CD4-positive, alpha-beta T cell treated with Interleukin-15 for 4 hours (primary cell): ENCODE results near the gene PNCK.
"Not testable (repeated sequence)": the region's sequence is repeated elsewhere in the genome, so short reads cannot be mapped to it uniquely, and the experiment has no call there.

ENCODE experiments used
- DNase-seq: peaks from one replicate; pipeline ENCODE4 v3.0.0-alpha.2; 2020; ENCODE audit warnings: low spot score

Gene PNCK

DNA sequence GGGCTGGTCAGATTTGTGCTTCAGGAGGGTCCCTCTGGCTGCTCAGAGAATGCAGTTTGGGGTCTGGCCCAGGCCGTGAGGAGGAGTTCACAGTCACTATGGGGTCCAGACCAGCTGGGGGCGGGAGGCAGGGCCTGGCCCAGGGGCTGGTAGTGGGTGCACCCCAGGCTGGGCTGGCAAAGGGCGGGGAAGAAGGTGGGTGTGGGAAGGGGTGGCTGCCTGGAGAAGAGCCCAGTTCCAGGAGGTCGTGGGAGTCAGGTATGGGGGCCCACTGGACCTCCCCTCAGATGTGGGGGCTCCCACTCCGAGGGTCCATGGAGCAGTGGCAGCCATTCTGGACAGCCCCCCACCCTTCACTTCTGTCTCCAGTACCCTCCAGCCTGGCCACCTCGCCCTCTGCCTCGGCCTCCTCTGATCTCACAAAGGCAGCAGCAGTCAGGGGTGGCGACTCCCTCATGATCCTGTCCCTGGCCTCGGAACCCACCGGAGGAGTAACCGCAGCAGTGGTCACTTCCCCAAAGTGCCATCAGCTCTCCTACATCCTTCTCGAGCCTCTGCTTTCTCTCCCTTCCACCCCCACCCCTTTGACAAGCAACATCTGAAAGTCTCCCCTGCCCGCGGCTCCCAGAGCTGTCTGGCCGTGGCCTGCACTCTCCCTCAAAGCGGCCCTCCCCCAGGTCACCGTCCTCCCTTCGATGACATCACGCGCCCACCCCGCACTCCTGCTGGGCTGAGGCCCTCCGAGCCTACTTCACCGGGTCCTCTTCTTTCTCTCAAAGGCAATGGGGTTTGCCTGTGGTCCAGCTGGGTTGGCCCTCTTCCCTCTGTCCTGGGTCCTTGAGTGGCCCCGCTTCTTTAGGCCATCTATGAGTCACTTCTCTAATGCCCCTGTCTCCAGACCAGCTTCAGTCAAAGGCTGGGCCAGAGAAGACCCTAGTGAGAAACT is 12.4 kb upstream of the PNCK start:
- no peak for DNase-seq

GRCh38 chrX:153685156-153685536 is 11.5 kb upstream of the PNCK start:
- no peak for DNase-seq

DNA sequence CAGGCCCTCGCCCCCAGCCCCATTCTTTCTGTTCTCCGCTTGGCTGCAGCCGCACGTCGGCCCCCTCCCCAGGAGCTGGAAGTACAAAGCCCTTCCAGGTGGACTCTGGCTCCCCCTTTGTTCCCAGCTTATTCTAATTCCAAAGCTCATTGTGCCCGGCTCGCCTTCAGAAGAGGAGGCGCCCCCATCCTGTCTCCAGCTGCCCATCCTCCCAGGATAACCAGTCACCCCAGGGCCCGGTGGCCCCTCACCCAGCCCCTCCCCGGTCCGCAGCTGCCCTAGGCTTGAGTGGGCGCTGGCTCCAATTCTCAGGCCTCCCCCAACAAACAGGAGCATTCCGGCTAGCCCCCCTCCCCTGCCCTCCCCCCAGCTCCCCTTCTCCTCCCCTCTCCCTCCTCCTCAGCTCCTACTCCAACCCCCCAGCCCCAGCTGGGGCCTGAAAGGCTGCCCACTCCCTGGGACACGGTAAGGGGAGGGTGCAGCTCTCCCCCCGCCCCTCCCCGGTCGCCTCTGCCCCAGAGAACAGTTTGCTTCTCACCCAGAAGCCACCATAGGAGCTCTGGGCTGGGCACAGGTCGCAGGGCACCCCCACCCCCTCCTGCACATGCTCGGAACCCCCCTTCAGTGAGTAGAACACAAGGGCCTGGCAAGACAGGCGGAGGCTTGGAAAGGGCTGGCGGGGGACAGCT is 11.0 kb upstream of the PNCK start:
- no peak for DNase-seq

DNA sequence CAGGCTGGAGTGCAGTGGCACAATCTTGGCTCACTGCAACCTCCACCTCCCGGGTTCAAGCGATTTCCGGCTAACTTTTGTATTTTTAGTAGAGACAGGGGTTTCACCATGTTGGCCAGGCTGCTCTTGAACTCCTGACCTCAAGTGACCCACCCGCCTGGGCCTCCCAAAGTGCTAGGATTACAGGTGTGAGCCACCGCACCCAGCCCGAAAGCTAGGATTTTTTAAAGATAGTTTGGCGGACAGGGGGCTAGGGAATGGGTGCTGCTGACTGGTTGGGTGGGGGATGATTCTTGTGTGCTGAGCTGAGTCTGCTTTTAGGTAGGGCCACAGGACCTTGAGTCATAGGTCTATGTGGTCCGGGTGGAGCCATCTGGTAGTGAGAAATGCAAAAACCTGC is 9.9 kb upstream of the PNCK start:
- not testable (repeated sequence) for DNase-seq

DNA sequence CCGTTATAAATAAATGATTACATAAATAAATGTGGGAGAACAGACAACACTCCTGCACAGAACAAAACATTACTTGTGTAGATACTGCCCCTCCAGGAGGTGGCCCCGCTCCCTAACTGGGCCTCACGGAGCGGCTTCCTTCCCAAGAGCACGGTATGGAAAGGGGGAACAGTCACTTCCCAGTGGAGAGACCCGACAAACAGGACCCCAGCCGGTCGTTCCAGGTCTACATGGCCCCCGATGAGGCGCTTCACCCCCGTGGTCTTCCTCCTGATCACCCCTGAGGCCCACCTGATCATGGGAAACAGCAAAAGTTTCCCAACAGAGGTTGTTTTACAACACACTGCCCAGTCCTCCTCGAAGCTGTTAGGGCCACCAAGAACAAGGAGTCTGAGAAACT is 7.6 kb upstream of the PNCK start:
- no peak for DNase-seq

DNA sequence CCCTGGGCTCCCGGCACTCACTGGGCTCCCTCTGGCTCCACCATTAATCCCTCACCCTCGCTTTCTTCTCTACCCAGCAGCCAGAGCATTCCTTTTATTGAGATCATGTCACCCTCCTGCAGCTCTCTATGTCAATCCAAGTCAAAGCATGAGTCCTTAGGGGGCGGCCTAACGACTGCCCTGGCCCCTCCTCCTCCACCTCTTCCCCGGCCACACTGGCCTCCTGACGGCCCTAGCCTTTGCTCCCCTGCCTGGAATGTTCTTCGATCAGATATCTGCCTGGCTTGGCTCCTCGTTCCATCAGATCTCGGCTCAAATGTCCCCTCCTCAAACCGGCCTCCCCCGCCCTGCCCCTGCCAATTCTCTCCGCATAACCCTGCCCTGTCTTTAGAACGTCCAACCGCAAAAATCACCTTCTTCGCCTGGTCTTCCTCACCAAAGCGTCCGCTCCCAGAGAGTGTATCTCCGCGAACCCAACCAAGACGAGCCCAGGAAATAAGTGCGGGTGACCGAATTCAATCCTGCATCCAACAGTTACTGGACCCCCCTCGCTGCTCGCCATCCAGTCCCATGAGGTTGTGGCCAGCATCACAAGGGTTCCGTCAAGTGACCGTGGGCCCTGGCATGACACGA is 722 bp upstream of the PNCK start:
- no peak for DNase-seq

DNA sequence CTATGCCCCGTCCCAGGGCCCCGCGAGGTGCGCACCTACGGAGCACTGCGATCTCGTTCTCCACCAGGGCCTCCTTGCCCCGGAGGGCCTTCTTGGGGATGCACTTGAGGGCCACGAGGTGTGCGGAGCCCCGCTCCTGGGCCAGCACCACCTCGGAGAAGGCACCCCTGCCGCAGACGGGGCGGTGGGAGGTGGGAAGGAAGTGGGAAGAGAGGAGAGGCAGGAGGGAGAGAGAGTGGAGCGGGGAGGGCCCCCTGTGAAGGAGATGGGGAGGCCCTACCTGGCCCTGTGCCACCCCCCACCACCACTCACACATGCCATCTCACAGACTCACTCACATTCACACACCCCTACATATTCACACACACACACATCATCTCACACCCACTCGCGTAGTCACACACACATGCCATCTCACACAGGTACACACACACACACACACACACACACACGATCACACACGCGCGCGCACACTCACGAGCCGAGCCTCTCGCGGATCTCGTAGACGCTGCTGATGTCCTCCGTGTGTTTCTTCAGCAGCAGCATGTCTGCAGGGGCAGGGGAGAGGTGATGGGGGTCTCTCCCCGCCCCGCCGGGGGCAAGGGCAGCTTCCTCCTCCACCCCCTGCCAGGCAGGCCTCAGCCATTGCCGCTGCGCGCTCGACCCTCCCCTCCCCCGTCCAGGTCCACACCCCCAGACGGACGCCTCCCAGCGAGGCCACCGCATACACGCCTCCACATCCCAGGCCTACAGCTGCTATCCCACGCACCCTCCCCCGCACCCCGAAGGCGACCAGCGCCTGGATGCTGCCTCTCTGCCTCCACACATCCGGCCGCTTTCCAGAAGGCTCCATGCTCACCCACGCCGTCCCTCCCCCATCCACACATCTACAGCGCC is 834 bp downstream of the PNCK start:
- no peak for DNase-seq

- DNase-seq = no peak
Measured at GRCh38 chrX:153671589-153672530, 1.8 kb downstream of the PNCK start.

- DNase-seq = no peak
Measured at GRCh38 chrX:153670748-153671588, 2.6 kb downstream of the PNCK start.

GRCh38 chrX:153669901-153670731 is 3.5 kb downstream of the PNCK start:
- DNase-seq = no peak

- peak; percentile 16 for DNase-seq
Measured at GRCh38 chrX:153669174-153669890, 4.3 kb downstream of the PNCK start.

GRCh38 chrX:153668423-153669173 is 5.0 kb downstream of the PNCK start:
- no peak for DNase-seq

DNA sequence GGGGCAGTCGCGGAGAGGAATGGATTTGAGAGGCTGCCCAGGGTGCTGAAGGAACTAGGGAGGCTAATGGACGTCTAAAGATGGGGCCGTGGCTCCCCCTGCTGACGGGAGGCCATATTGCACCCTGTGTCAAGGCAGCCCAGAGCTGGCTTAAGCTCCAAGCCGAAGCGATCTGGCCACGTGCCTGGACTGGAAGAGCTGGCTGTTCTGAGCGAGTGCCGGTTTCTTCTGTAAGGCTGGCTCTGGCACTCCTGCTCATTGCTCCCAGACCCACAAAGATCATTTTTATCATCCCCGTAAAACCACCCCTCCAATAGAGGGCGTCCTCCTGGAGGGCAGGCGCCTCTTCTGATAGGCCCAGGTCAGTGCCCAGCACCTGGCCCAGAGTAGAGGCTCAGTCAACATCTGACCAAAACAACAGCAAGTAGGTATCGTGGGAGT is 5.6 kb downstream of the PNCK start:
- DNase-seq = peak; percentile 73

DNA sequence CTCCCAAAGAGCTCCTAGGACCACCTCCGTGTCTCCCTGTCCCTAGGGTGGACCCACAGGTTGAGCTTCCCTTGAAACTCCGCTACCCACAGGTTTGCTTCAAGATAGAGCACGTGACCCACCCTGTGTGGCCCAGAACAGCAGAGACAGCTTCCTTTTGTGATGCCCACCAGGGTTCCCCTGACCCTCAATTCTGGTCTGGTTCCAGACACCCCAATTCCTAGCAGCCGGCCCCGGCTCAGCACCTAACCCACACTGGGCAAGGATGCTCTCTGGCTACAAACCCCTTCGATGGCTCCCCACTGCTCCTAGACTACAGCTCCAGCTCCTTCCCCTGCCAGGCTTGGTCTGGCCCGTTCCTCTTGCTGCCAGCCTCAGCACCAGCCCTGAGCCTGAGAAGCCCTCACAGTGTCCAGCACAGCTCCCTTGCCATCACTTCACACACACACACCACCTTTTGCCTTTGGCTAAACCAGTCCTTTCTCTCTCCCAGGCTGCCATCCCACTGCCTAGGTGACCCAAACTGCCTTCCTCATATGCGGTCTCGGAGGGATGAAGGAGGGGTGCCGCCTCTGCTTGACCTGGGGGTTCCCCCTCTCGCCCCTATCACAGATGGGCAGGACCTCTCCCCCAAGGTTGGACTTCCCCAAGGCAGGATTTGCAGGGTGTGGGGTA is 6.2 kb downstream of the PNCK start:
- DNase-seq = no peak

DNA sequence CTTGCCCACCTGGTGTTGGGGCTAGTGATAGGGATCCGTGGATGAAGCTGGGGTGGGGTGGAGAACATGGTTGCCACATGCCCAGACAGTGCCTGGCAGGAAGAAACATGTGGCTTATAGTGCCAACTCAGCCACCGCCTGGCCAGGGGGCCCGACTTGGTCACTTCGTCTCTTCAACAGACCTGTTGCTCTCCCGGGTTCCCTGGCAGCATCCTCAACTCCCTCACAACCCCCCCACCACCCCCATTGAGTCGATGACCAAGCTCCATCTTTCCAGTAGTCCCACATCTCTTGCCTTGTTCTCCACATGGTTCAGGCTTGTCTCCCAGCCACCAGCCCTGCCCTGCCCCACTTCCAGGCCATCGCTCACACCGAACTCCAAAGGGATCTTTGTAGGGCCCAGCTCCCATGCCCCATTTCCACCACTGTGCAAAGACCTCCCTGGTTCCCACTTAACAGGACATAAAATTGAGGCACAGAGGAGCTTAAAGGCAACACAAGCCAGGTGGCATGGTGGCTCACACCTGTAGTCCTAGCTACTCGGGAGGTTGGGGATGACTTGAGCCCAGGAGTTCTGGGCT is 7.8 kb downstream of the PNCK start:
- DNase-seq = no peak

DNA sequence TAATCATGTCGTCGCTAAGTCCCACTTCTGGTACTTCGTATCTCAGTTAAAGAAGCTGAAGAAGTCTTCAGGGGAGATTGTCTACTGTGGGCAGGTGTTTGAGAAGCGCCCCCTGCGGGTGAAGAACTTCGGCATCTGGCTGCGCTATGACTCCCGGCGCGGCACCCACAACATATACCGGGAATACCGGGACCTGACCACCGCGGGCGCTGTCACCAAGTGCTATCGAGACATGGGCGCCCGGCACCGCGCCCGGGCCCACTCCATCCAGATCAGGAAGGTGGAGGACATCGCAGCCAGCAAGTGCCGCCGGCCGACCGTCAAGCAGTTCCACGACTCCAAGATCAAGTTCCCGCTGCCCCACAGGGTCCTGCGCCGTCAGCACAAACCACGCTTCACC is 11.3 kb downstream of the PNCK start:
- DNase-seq = peak; percentile 48
